ENCODE results near the gene VCAN. TPM values are rescaled to one million over a fixed set of nuclear protein-coding genes. Genes with fewer than 3 reads are reported as not detected.

VCAN gene
- total and polyA plus RNA-seq, 2 of the 8 experiments (the other 6 are each of a cell fraction or from before 2014, with no cell fraction given), result 146 to 404 TPM

DNA sequence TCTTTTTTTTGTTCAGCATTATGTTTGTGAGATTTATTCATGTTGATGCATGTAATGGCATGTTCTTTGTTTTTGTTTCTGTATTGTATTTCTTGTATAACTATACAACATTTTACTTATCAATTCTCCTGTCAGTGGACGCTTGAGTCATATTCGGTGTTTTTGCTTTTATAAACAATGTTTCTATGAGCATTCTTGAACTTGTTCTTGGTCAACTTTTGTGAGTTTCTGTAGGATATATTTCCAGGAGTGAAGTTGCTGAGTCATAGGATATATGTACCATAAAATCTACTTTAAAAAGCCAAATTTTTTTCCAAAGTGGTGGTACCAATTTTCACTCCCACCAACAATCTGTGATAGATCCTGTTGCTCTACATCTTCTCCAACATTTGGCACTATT lies 104.8 kb downstream of the VCAN start:
- Histone ChIP-seq H3K4ac (replicated peaks; ENCODE audit: insufficient read length, low read depth, low read length) (no peak overlapping the region), H3K27ac (ENCODE audit: low read depth, low read length) (no peak overlapping the region), H3K14ac (ENCODE audit: insufficient read length) (no peak overlapping the region), H3K9ac (replicated peaks in 1 of 4; ENCODE audit: extremely low read depth in 1 of 4, low read depth in 3 of 4, low read length in 3 of 4) (no peak overlapping the region), H2AFZ (ENCODE audit: low read length) (no peak overlapping the region), H4K91ac (replicated peaks; ENCODE audit: insufficient read length, low read length) (no peak overlapping the region), H3K18ac (ENCODE audit: extremely low read depth, low read length) (no peak overlapping the region), H3K4me2 (ENCODE audit: insufficient read depth in 1 of 2, low read depth in 2 of 2, low read length in 2 of 2) (no peak overlapping the region), H3K56ac (replicated peaks; ENCODE audit: insufficient read length, low read depth, low read length) (no peak overlapping the region), H2BK20ac (ENCODE audit: low read length) (no peak overlapping the region), H3K4me1 (replicated peaks in 1 of 4; ENCODE audit: control insufficient read depth in 3 of 4, insufficient read depth in 4 of 4, low read length in 3 of 4) (no peaks in the 10 kb centered on the region), H3K23me2 (ENCODE audit: low read depth, low read length) (no peaks in the 10 kb centered on the region), H3K4me3 (ENCODE audit: extremely low read depth in 1 of 4, insufficient read depth in 2 of 4, low read depth in 3 of 4, low read length in 4 of 4) (no peak overlapping the region), H3K79me1 (ENCODE audit: low read depth, low read length) (no peaks in the 10 kb centered on the region), H3K36me3 (ENCODE audit: control insufficient read depth in 2 of 4, insufficient read depth in 4 of 4, low read length in 3 of 4) (peaks cover 8 to 72% (median 38%) of the 10 kb centered on the region in 4 experiments), H2BK120ac (replicated peaks; ENCODE audit: low read depth, low read length) (no peak overlapping the region), H4K20me1 (replicated peaks in 1 of 2; ENCODE audit: control insufficient read depth in 1 of 2, insufficient read depth in 2 of 2, low read length in 2 of 2) (peaks cover 1% of the 10 kb centered on the region in 2 experiments), H4K5ac (ENCODE audit: insufficient read length, low read depth, low read length) (no peak overlapping the region), H2AK5ac (ENCODE audit: low read depth, low read length) (no peak overlapping the region), H3K9me3 (ENCODE audit: insufficient read depth in 2 of 2, low read depth in 1 of 2, low read length in 1 of 2) (no peaks in the 10 kb centered on the region), H3K27me3 (replicated peaks in 1 of 4; ENCODE audit: control insufficient read depth in 3 of 4, extremely low read depth in 1 of 4, insufficient read depth in 3 of 4, low read length in 3 of 4) (no peaks in the 10 kb centered on the region), H2BK12ac (ENCODE audit: low read depth, low read length) (no peak overlapping the region), H2BK5ac (ENCODE audit: low read depth, low read length) (no peak overlapping the region), H3K23ac (ENCODE audit: insufficient read length) (no peak overlapping the region), H3K79me2 (ENCODE audit: control insufficient read depth in 1 of 2, insufficient read depth in 2 of 2, low read length in 2 of 2) (no peaks in the 10 kb centered on the region), H2BK15ac (ENCODE audit: low read length) (no peak overlapping the region), H4K8ac (ENCODE audit: extremely low read depth, insufficient read depth, low read length) (no peak overlapping the region)
- FAIRE-seq (no peak), DNase-seq (ENCODE audit: low read depth in 1 of 2, low spot score in 2 of 2) (no peak)
- WGBS, 2 experiments (ENCODE audit: extremely low coverage in 1 of 2, insufficient coverage in 1 of 2, insufficient read length in 1 of 2, insufficient replicate concordance in 2 of 2, low coverage in 1 of 2, low lambda C conversion rate in 2 of 2, missing lambda C conversion rate in 1 of 2), result 94% methylated on average over 2 of the region's 2 CpGs; no CpG with 5 or more reads in 1 of the 2 experiments
- POLR2A ChIA-PET (ENCODE audit: partially characterized antibody), result no interaction called here
- TF ChIP-seq POU5F1 (IDR thresholded peaks at IDR 0.05; ENCODE audit: low read depth, low read length) (no peak), SP4 (IDR thresholded peaks at IDR 0.05; ENCODE audit: low read length) (no peak), RNF2 (IDR thresholded peaks at IDR 0.05; ENCODE audit: borderline replicate concordance, low read depth, low read length, missing control alignments, poor library complexity, severe bottlenecking) (no peak), EGR1 (IDR thresholded peaks at IDR 0.05; ENCODE audit: borderline replicate concordance, low read depth, low read length) (no peak), CHD1 (IDR thresholded peaks at IDR 0.05; ENCODE audit: low read depth, low read length) (no peak), FOSL1 (IDR thresholded peaks at IDR 0.05; ENCODE audit: insufficient read depth, low read depth, low read length) (no peak), GTF2F1 (IDR thresholded peaks at IDR 0.05; ENCODE audit: borderline replicate concordance, low read depth, low read length) (no peak), KDM5A (IDR thresholded peaks at IDR 0.05; ENCODE audit: low read length) (no peak), SUZ12 (IDR thresholded peaks at IDR 0.05; ENCODE audit: low read length) (no peak), TBP (IDR thresholded peaks at IDR 0.05; ENCODE audit: low read depth, low read length) (no peak), EZH2 (IDR thresholded peaks at IDR 0.05; ENCODE audit: low read depth, low read length, severe bottlenecking) (no peak), BRCA1 (IDR thresholded peaks at IDR 0.05; ENCODE audit: low read depth, low read length) (no peak), SP2 (IDR thresholded peaks at IDR 0.05; ENCODE audit: low read length) (no peak), YY1 (IDR thresholded peaks at IDR 0.05; ENCODE audit: low read depth, low read length) (no peak)
- CTCF ChIA-PET (ENCODE audit: partially characterized antibody), result no interaction called here

Data from H1 (cell line).